ENCODE measurements around the gene ETV3L. TPM values are rescaled to one million over a fixed set of nuclear protein-coding genes. Genes with fewer than 3 reads are reported as not detected.

Gene ETV3L
- total RNA-seq, 1 donor: not detected

- DNase-seq (ENCODE audit: insufficient read length, low spot score, missing footprints): no peak
- Histone ChIP-seq H3K27me3 (ENCODE audit: insufficient read depth, low read length) (no peaks in the 10 kb centered on the region), H3K4me3 (ENCODE audit: insufficient read depth, low read length) (peak overlapping the region; percentile 11), H3K79me2 (ENCODE audit: insufficient read depth, low read length) (peaks cover 58% of the 10 kb centered on the region), H3K9me3 (ENCODE audit: low read depth, low read length) (no peaks in the 10 kb centered on the region), H2AFZ (ENCODE audit: low read length) (no peak overlapping the region), H3K36me3 (ENCODE audit: insufficient read depth, low read length) (peaks cover 52% of the 10 kb centered on the region), H3K4me1 (ENCODE audit: insufficient read depth, low read length) (peaks cover 24% of the 10 kb centered on the region), H3K4me2 (ENCODE audit: insufficient read depth, low read length) (peak overlapping the region; percentile 99), H4K20me1 (ENCODE audit: insufficient read depth, low read length) (peaks cover 33% of the 10 kb centered on the region), H3K27ac (ENCODE audit: low read depth, low read length) (peak overlapping the region; percentile 90)
- TF ChIP-seq, protein P1, sequence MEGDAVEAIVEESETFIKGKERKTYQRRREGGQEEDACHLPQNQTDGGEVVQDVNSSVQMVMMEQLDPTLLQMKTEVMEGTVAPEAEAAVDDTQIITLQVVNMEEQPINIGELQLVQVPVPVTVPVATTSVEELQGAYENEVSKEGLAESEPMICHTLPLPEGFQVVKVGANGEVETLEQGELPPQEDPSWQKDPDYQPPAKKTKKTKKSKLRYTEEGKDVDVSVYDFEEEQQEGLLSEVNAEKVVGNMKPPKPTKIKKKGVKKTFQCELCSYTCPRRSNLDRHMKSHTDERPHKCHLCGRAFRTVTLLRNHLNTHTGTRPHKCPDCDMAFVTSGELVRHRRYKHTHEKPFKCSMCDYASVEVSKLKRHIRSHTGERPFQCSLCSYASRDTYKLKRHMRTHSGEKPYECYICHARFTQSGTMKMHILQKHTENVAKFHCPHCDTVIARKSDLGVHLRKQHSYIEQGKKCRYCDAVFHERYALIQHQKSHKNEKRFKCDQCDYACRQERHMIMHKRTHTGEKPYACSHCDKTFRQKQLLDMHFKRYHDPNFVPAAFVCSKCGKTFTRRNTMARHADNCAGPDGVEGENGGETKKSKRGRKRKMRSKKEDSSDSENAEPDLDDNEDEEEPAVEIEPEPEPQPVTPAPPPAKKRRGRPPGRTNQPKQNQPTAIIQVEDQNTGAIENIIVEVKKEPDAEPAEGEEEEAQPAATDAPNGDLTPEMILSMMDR (IDR thresholded peaks at IDR 0.05; ENCODE audit: extremely low read depth, low read depth, low read length): no peak
Observed at GRCh38 chr1:157136133-157136532, 36.5 kb upstream of the ETV3L start.

- H3K27ac ChIP-seq (ENCODE audit: low read depth, low read length): peak overlapping the region; percentile 90
- H4K20me1 ChIP-seq (ENCODE audit: insufficient read depth, low read length): peaks cover 33% of the 10 kb centered on the region
- DNase-seq (ENCODE audit: insufficient read length, low spot score, missing footprints): no peak
- peak overlapping the region; percentile 99 for H3K4me2 ChIP-seq (ENCODE audit: insufficient read depth, low read length)
- peaks cover 24% of the 10 kb centered on the region for H3K4me1 ChIP-seq (ENCODE audit: insufficient read depth, low read length)
- H2AFZ ChIP-seq (ENCODE audit: low read length): no peak overlapping the region
- no peaks in the 10 kb centered on the region for H3K27me3 ChIP-seq (ENCODE audit: insufficient read depth, low read length)
- TF ChIP-seq, protein P1 (IDR thresholded peaks at IDR 0.05; ENCODE audit: extremely low read depth, low read depth, low read length): no peak
- H3K4me3 ChIP-seq (ENCODE audit: insufficient read depth, low read length): peak overlapping the region; percentile 11
- peaks cover 58% of the 10 kb centered on the region for H3K79me2 ChIP-seq (ENCODE audit: insufficient read depth, low read length)
- peaks cover 57% of the 10 kb centered on the region for H3K36me3 ChIP-seq (ENCODE audit: insufficient read depth, low read length)
- H3K9me3 ChIP-seq (ENCODE audit: low read depth, low read length): no peaks in the 10 kb centered on the region
Observed at GRCh38 chr1:157135646-157136045, 36.0 kb upstream of the ETV3L start.

- Histone ChIP-seq H4K20me1 (ENCODE audit: insufficient read depth, low read length) (peaks cover 33% of the 10 kb centered on the region), H2AFZ (ENCODE audit: low read length) (no peak overlapping the region), H3K4me2 (ENCODE audit: insufficient read depth, low read length) (no peak overlapping the region), H3K27me3 (ENCODE audit: insufficient read depth, low read length) (no peaks in the 10 kb centered on the region), H3K27ac (ENCODE audit: low read depth, low read length) (no peak overlapping the region), H3K4me3 (ENCODE audit: insufficient read depth, low read length) (no peak overlapping the region), H3K36me3 (ENCODE audit: insufficient read depth, low read length) (peaks cover 62% of the 10 kb centered on the region), H3K79me2 (ENCODE audit: insufficient read depth, low read length) (peaks cover 62% of the 10 kb centered on the region), H3K9me3 (ENCODE audit: low read depth, low read length) (no peaks in the 10 kb centered on the region), H3K4me1 (ENCODE audit: insufficient read depth, low read length) (peaks cover 24% of the 10 kb centered on the region)
- DNase-seq (ENCODE audit: insufficient read length, low spot score, missing footprints): no peak
- TF ChIP-seq, protein P1 (IDR thresholded peaks at IDR 0.05; ENCODE audit: extremely low read depth, low read depth, low read length): no peak
Observed at GRCh38 chr1:157135070-157135469, 35.5 kb upstream of the ETV3L start.

GRCh38 chr1:157134442-157134841 lies 34.8 kb upstream of the ETV3L start:
- H2AFZ ChIP-seq (ENCODE audit: low read length): no peak overlapping the region
- no peak overlapping the region for H3K4me3 ChIP-seq (ENCODE audit: insufficient read depth, low read length)
- H3K27me3 ChIP-seq (ENCODE audit: insufficient read depth, low read length): no peaks in the 10 kb centered on the region
- no peak for DNase-seq (ENCODE audit: insufficient read length, low spot score, missing footprints)
- peaks cover 24% of the 10 kb centered on the region for H3K4me1 ChIP-seq (ENCODE audit: insufficient read depth, low read length)
- H4K20me1 ChIP-seq (ENCODE audit: insufficient read depth, low read length): peaks cover 33% of the 10 kb centered on the region
- no peak overlapping the region for H3K4me2 ChIP-seq (ENCODE audit: insufficient read depth, low read length)
- peaks cover 64% of the 10 kb centered on the region for H3K36me3 ChIP-seq (ENCODE audit: insufficient read depth, low read length)
- peaks cover 62% of the 10 kb centered on the region for H3K79me2 ChIP-seq (ENCODE audit: insufficient read depth, low read length)
- no peak overlapping the region for H3K27ac ChIP-seq (ENCODE audit: low read depth, low read length)
- H3K9me3 ChIP-seq (ENCODE audit: low read depth, low read length): no peaks in the 10 kb centered on the region
- TF ChIP-seq, protein P1 (IDR thresholded peaks at IDR 0.05; ENCODE audit: extremely low read depth, low read depth, low read length): no peak

Data from osteoblast (primary cell).